Skeletal muscle cell (primary cell): Measurements from ENCODE around the gene BBS7.

ENCODE experiments used
- DNase-seq: peaks from one replicate; pipeline ENCODE4 v3.0.0-alpha.2; 2010; ENCODE audit warnings: low read depth
- H3K4me3 ChIP-seq: 2 replicates; pipeline ENCODE4 v1.5.1; 2011; ENCODE audit warnings: low read depth, mild to moderate bottlenecking, control low read depth, low read length, moderate library complexity

Gene BBS7

GRCh38 chr4:121869841-121870822 lies at the start of gene BBS7:
Gene BBS7, minus strand, starts transcription at chr4:121870474. Its CDS starts 161 bp downstream, at chr4:121870313.
- peak; percentile 81 for DNase-seq
- H3K4me3 ChIP-seq = peak within 1 kb of the TSS; percentile 88

- H3K4me3 ChIP-seq = no peak overlapping the region
- no peak for DNase-seq
Observed at GRCh38 chr4:121913667-121914066, 43.4 kb upstream of the BBS7 start.

- no peak for DNase-seq
- no peak overlapping the region for H3K4me3 ChIP-seq
Observed at GRCh38 chr4:121908346-121908745, 38.1 kb upstream of the BBS7 start.

GRCh38 chr4:121900132-121900983 lies 30.1 kb upstream of the BBS7 start:
- DNase-seq = peak; percentile 3
- no peak overlapping the region for H3K4me3 ChIP-seq

GRCh38 chr4:121898150-121898549 lies 27.9 kb upstream of the BBS7 start:
- DNase-seq = no peak
- H3K4me3 ChIP-seq = no peak overlapping the region

- H3K4me3 ChIP-seq = no peak overlapping the region
Observed at GRCh38 chr4:121888134-121888533, 17.9 kb upstream of the BBS7 start.

GRCh38 chr4:121885115-121885514 lies 14.8 kb upstream of the BBS7 start:
- DNase-seq = no peak
- no peak overlapping the region for H3K4me3 ChIP-seq

More at GRCh38 chr4:121888134-121888533, 17.9 kb upstream of the BBS7 start:
- DNase-seq = no peak

- DNase-seq = no peak
- H3K4me3 ChIP-seq = no peak overlapping the region
Observed at GRCh38 chr4:121881158-121881557, 10.9 kb upstream of the BBS7 start.

GRCh38 chr4:121879135-121879534 lies 8.9 kb upstream of the BBS7 start:
- no peak overlapping the region for H3K4me3 ChIP-seq
- DNase-seq = no peak

- H3K4me3 ChIP-seq = no peak overlapping the region
- DNase-seq = no peak
Observed at GRCh38 chr4:121877041-121877773, 6.9 kb upstream of the BBS7 start.

GRCh38 chr4:121876070-121876469 lies 5.8 kb upstream of the BBS7 start:
- no peak for DNase-seq
- no peak overlapping the region for H3K4me3 ChIP-seq

- no peak overlapping the region for H3K4me3 ChIP-seq
- no peak for DNase-seq
Observed at GRCh38 chr4:121875652-121876051, 5.4 kb upstream of the BBS7 start.

GRCh38 chr4:121873604-121874003 lies 3.3 kb upstream of the BBS7 start:
- DNase-seq = no peak

GRCh38 chr4:121863799-121864198 lies 6.5 kb downstream of the BBS7 start:
- no peak for DNase-seq
- H3K4me3 ChIP-seq = no peak overlapping the region

More at GRCh38 chr4:121873604-121874003, 3.3 kb upstream of the BBS7 start:
- H3K4me3 ChIP-seq = no peak overlapping the region

- H3K4me3 ChIP-seq = no peak overlapping the region
- no peak for DNase-seq
Observed at GRCh38 chr4:121861426-121861825, 8.8 kb downstream of the BBS7 start.

- DNase-seq = no peak
Observed at GRCh38 chr4:121860121-121860520, 10.2 kb downstream of the BBS7 start.

GRCh38 chr4:121851354-121851753 lies 18.9 kb downstream of the BBS7 start:
- H3K4me3 ChIP-seq = no peak overlapping the region
- no peak for DNase-seq

More at GRCh38 chr4:121860121-121860520, 10.2 kb downstream of the BBS7 start:
- no peak overlapping the region for H3K4me3 ChIP-seq

GRCh38 chr4:121846662-121847061 lies 23.6 kb downstream of the BBS7 start:
- H3K4me3 ChIP-seq = no peak overlapping the region

GRCh38 chr4:121842862-121843261 lies 27.4 kb downstream of the BBS7 start:
- H3K4me3 ChIP-seq = no peak overlapping the region
- no peak for DNase-seq

More at GRCh38 chr4:121846662-121847061, 23.6 kb downstream of the BBS7 start:
- no peak for DNase-seq
